SK-N-MC (cell line): ENCODE results near the gene CREM.

Experiments
- DNase-seq: peaks from one replicate; pipeline ENCODE4 v3.0.0-alpha.2; 2011; ENCODE audit warnings: low read depth, low spot score
- H3K27ac ChIP-seq: fragments of 200-600 bp; sonication (generic); 2 replicates; pipeline ENCODE4 v1.5.1; 2016; ENCODE audit warnings: mixed run types
- H3K36me3 ChIP-seq: fragments of 200-600 bp; sonication (generic); 2 replicates; pipeline ENCODE4 v1.6.1; 2017; ENCODE audit warnings: antibody characterized with exemption, low read length, mixed read lengths; ENCODE audit not compliant: insufficient read depth
- H3K4me3 ChIP-seq: fragments of 200-600 bp; sonication (generic); 2 replicates; pipeline ENCODE4 v1.5.1; 2016
- H3K9ac ChIP-seq: fragments of 200-600 bp; sonication (generic); 2 replicates; pipeline ENCODE4 v1.8.0; 2017; ENCODE audit warnings: mixed run types, mixed read lengths; ENCODE audit not compliant: insufficient read length
- H3K9me3 ChIP-seq: fragments of 200-600 bp; sonication (generic); 2 replicates; pipeline ENCODE4 v1.6.1; 2017; ENCODE audit warnings: low read depth, mild to moderate bottlenecking, antibody characterized with exemption, low read length, moderate library complexity, mixed read lengths
- EZH2 ChIP-seq: fragments of 200-600 bp; sonication (generic); IDR thresholded peaks from one replicate; pipeline ENCODE4 v1.6.1; 2017; ENCODE audit warnings: antibody characterized with exemption
- FOXP2 ChIP-seq: optimal IDR thresholded peaks from 2 replicates; pipeline ENCODE3; 2011; ENCODE audit warnings: mild to moderate bottlenecking, moderate library complexity; ENCODE audit not compliant: insufficient read depth; ENCODE audit errors: extremely low read length, control extremely low read depth
- POLR2AphosphoS5 ChIP-seq: IDR thresholded peaks from 2 replicates; pipeline ENCODE4 v1.6.1; 2012; ENCODE audit warnings: mild to moderate bottlenecking, low read depth, low read length, borderline replicate concordance

The CREM gene

GRCh38 chr10:35129185-35129674, 2.6 kb downstream of the CREM start:
- Histone ChIP-seq H3K4me3 (no peak overlapping the region), H3K27ac (no peak overlapping the region), H3K36me3 (no peaks in the 10 kb centered on the region), H3K9ac (no peak overlapping the region), H3K9me3 (no peaks in the 10 kb centered on the region)
- DNase-seq: no peak
- no peak for TF ChIP-seq EZH2
- TF ChIP-seq FOXP2: no peak
- no peak for TF ChIP-seq POLR2AphosphoS5

- DNase-seq: no peak
- Histone ChIP-seq H3K9ac (no peak overlapping the region), H3K27ac (no peak overlapping the region), H3K9me3 (no peaks in the 10 kb centered on the region), H3K36me3 (no peaks in the 10 kb centered on the region), H3K4me3 (no peak overlapping the region)
- no peak for TF ChIP-seq POLR2AphosphoS5
- TF ChIP-seq FOXP2: no peak
- TF ChIP-seq EZH2: no peak
These were observed 4.0 kb downstream of the CREM start for GRCh38 chr10:35130663-35131062.

- Histone ChIP-seq H3K9me3 (no peaks in the 10 kb centered on the region), H3K27ac (no peak overlapping the region), H3K4me3 (no peak overlapping the region), H3K9ac (no peak overlapping the region), H3K36me3 (no peaks in the 10 kb centered on the region)
- TF ChIP-seq EZH2 (no peak), POLR2AphosphoS5 (no peak)
- DNase-seq: no peak
These were observed 6.1 kb downstream of the CREM start for GRCh38 chr10:35132727-35133126.

GRCh38 chr10:35133586-35133985, 6.9 kb downstream of the CREM start:
- Histone ChIP-seq H3K9ac (no peak overlapping the region), H3K36me3 (no peaks in the 10 kb centered on the region), H3K4me3 (no peak overlapping the region), H3K9me3 (no peaks in the 10 kb centered on the region), H3K27ac (no peak overlapping the region)
- TF ChIP-seq FOXP2 (no peak), EZH2 (no peak), POLR2AphosphoS5 (no peak)
- DNase-seq: no peak

GRCh38 chr10:35135861-35136260, 9.2 kb downstream of the CREM start:
- Histone ChIP-seq H3K27ac (no peak overlapping the region), H3K4me3 (no peak overlapping the region)

GRCh38 chr10:35136263-35136815, 9.7 kb downstream of the CREM start:
- H3K9ac ChIP-seq: no peak overlapping the region
- DNase-seq: no peak
- TF ChIP-seq POLR2AphosphoS5 (no peak), EZH2 (no peak), FOXP2 (no peak)

More at GRCh38 chr10:35135861-35136260, 9.2 kb downstream of the CREM start:
- no peaks in the 10 kb centered on the region for H3K36me3 ChIP-seq
- no peaks in the 10 kb centered on the region for H3K9me3 ChIP-seq
- DNase-seq: no peak
- TF ChIP-seq FOXP2 (no peak), POLR2AphosphoS5 (no peak), EZH2 (no peak)
- H3K9ac ChIP-seq: no peak overlapping the region

GRCh38 chr10:35140126-35140525, 13.5 kb downstream of the CREM start:
- Histone ChIP-seq H3K9me3 (no peaks in the 10 kb centered on the region), H3K36me3 (no peaks in the 10 kb centered on the region), H3K4me3 (no peak overlapping the region), H3K27ac (no peak overlapping the region), H3K9ac (no peak overlapping the region)
- TF ChIP-seq FOXP2 (no peak), POLR2AphosphoS5 (no peak), EZH2 (no peak)
- no peak for DNase-seq

More at GRCh38 chr10:35136263-35136815, 9.7 kb downstream of the CREM start:
- Histone ChIP-seq H3K27ac (no peak overlapping the region), H3K9me3 (no peaks in the 10 kb centered on the region), H3K4me3 (no peak overlapping the region), H3K36me3 (no peaks in the 10 kb centered on the region)

- TF ChIP-seq POLR2AphosphoS5 (no peak), EZH2 (no peak), FOXP2 (no peak)
- DNase-seq: no peak
- Histone ChIP-seq H3K9me3 (no peaks in the 10 kb centered on the region), H3K9ac (no peak overlapping the region), H3K4me3 (no peak overlapping the region), H3K27ac (no peak overlapping the region), H3K36me3 (no peaks in the 10 kb centered on the region)
These were observed 14.1 kb downstream of the CREM start for GRCh38 chr10:35140727-35141126.

- Histone ChIP-seq H3K9me3 (no peaks in the 10 kb centered on the region), H3K4me3 (no peak overlapping the region), H3K27ac (no peak overlapping the region), H3K9ac (no peak overlapping the region), H3K36me3 (no peaks in the 10 kb centered on the region)
- no peak for DNase-seq
- TF ChIP-seq POLR2AphosphoS5 (no peak), EZH2 (no peak), FOXP2 (no peak)
These were observed 23.7 kb downstream of the CREM start for GRCh38 chr10:35150308-35150707.

- H3K36me3 ChIP-seq: no peaks in the 10 kb centered on the region
- no peak for DNase-seq
- H3K4me3 ChIP-seq: no peak overlapping the region
- no peaks in the 10 kb centered on the region for H3K9me3 ChIP-seq
- H3K27ac ChIP-seq: no peak overlapping the region
- TF ChIP-seq FOXP2 (no peak), POLR2AphosphoS5 (no peak), EZH2 (no peak)
- H3K9ac ChIP-seq: no peak overlapping the region
These were observed 26.3 kb downstream of the CREM start for GRCh38 chr10:35152992-35153391.
